Mammary epithelial cell (primary cell): ENCODE data around the gene DHX16.

ENCODE experiments used
- CTCF ChIP-seq, 2 donors: IDR thresholded peaks in 1 of 2; conservative IDR thresholded peaks in 1 of 2; 2 replicates each; pipeline ENCODE4 v1.5.1; 2011 to 2012; ENCODE audit warnings: inconsistent platforms in 2 of 2, low read length in 2 of 2, mild to moderate bottlenecking in 2 of 2, control low read depth in 1 of 2, low read depth in 1 of 2; ENCODE audit not compliant: insufficient read depth in 1 of 2; ENCODE audit errors: extremely low read depth in 1 of 2
- EZH2 ChIP-seq: IDR thresholded peaks from 2 replicates; pipeline ENCODE4 v1.6.1; 2012; ENCODE audit warnings: low read length, inconsistent platforms, borderline replicate concordance

GRCh38 chr6:30679765-30680535 is 7.1 kb upstream of the DHX16 start:
- TF ChIP-seq CTCF (conservative IDR thresholded peaks at IDR 0.05 in 1 of 2, IDR thresholded peaks at IDR 0.05 in 1 of 2; ENCODE audit: extremely low read depth in 1 of 2, insufficient read depth in 1 of 2, low read depth in 1 of 2, low read length in 2 of 2) (no peak), EZH2 (no peak)
